Measurements from ENCODE around the gene ZNRF3. TPM values are rescaled to one million over a fixed set of nuclear protein-coding genes. Genes with fewer than 3 reads are reported as not detected.
A peak's percentile ranks its signal among the peaks of the same experiment; 100 is the strongest.

The ZNRF3 gene
- total RNA-seq, 1 donor from 2014 or later, result 6.7 TPM

DNA sequence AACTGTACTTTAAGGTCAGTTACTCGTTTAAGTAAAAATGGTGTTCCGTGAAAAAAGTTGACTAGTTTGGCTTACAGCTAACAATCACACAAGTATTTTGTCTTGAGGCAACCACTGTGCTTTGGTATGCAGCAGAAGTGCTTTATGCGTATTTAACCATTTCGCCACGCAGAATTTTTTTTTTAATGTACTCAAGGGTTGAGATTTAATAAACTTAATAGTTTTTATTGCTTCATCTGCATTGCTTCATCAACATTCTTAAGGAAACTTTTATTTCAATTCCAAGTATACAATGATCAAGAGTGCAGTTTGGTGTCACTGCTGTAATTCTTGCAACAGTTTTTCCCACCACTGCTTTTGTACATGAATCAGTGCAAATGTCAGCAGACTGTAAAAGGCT, 66.4 kb downstream of the ZNRF3 start:
- TF ChIP-seq, protein P1, sequence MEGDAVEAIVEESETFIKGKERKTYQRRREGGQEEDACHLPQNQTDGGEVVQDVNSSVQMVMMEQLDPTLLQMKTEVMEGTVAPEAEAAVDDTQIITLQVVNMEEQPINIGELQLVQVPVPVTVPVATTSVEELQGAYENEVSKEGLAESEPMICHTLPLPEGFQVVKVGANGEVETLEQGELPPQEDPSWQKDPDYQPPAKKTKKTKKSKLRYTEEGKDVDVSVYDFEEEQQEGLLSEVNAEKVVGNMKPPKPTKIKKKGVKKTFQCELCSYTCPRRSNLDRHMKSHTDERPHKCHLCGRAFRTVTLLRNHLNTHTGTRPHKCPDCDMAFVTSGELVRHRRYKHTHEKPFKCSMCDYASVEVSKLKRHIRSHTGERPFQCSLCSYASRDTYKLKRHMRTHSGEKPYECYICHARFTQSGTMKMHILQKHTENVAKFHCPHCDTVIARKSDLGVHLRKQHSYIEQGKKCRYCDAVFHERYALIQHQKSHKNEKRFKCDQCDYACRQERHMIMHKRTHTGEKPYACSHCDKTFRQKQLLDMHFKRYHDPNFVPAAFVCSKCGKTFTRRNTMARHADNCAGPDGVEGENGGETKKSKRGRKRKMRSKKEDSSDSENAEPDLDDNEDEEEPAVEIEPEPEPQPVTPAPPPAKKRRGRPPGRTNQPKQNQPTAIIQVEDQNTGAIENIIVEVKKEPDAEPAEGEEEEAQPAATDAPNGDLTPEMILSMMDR (IDR thresholded peaks at IDR 0.05), result no peak
- Mint-ChIP-seq H3K4me1 (ENCODE audit: low read depth) (peaks cover 50% of the 10 kb centered on the region), H3K27me3 (ENCODE audit: low read depth) (no peaks in the 10 kb centered on the region), H3K27ac (ENCODE audit: unreplicated experiment) (peak overlapping the region; percentile 38), H3K36me3 (ENCODE audit: low read depth) (peaks cover 7% of the 10 kb centered on the region), H3K9me3 (ENCODE audit: low read depth) (peaks cover 18% of the 10 kb centered on the region), H3K4me3 (ENCODE audit: unreplicated experiment) (no peak overlapping the region)
- no peak for DNase-seq (ENCODE audit: low spot score)

DNA sequence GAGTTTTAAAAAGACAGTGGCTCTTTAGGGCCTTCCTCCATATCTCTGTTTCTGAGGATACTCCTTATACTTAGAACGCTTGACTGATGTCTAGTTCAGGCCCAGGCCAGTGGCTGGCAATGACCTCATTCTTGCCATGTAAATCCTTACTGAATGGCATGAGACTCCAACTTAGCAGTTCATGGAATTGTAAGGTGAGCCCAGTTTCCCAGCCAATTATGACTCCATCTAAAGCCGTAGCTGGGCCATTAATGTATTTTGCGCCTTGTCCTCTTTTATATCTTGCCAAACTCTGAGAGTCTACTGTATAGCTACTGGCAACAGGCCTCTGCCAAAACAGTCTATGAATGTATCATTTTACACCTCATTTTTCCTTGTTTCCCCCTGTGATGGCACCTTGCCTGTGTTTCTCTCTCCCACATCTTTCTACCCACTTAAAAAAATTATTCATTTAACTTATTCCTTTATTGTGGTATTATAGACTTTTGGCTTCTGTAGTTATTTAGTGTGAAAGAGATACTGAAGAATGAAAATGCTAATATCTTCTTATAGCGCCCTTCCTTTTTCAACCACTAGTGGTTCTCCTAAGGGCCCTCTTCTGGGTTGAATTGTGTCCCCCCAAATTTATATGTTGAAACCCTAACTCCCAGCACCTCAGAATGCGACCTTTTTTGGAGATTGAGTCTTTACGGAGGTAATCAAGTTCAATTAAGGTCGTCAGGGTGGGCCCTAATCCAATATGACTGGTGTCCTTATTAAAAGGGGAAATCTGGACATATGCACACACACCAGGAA, 67.4 kb downstream of the ZNRF3 start:
- H3K36me3 Mint-ChIP-seq (ENCODE audit: low read depth), result peaks cover 7% of the 10 kb centered on the region
- H3K4me1 Mint-ChIP-seq (ENCODE audit: low read depth), result peaks cover 50% of the 10 kb centered on the region

DNA sequence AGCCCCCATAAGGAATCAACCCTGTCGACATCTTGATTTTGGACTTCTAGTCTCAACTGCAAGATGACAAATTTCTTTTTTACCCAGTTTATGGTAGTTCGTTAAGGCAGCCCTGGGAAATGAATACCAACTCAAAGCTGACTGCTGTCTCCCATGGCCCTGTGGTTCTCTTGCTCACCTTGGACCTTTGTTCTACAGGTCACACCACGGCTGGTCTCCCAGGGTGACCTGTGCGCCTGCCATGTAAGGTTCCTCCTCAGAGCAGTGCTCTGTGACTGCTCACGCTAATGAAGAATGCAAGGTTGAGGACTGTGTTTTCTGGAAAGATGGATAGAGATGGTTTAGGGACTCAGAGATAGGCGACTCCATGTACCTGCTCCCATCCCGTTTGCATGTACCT, 68.2 kb downstream of the ZNRF3 start:
- Mint-ChIP-seq H3K4me3 (ENCODE audit: unreplicated experiment) (no peak overlapping the region), H3K9me3 (ENCODE audit: low read depth) (peaks cover 13% of the 10 kb centered on the region), H3K27ac (ENCODE audit: unreplicated experiment) (no peak overlapping the region)

More for the DNA sequence above, 67.4 kb downstream of the ZNRF3 start:
- TF ChIP-seq, protein P1 (IDR thresholded peaks at IDR 0.05), result peak; percentile 18
- peak overlapping the region; percentile 38 for H3K27ac Mint-ChIP-seq (ENCODE audit: unreplicated experiment)
- H3K9me3 Mint-ChIP-seq (ENCODE audit: low read depth), result peaks cover 18% of the 10 kb centered on the region
- no peak for DNase-seq (ENCODE audit: low spot score)
- no peak overlapping the region for H3K4me3 Mint-ChIP-seq (ENCODE audit: unreplicated experiment)
- H3K27me3 Mint-ChIP-seq (ENCODE audit: low read depth), result no peaks in the 10 kb centered on the region

GRCh38 chr22:28951969-28952521, 68.7 kb downstream of the ZNRF3 start:
- TF ChIP-seq, protein P1 (IDR thresholded peaks at IDR 0.05), result peak; percentile 73
- H3K4me1 Mint-ChIP-seq (ENCODE audit: low read depth), result peaks cover 50% of the 10 kb centered on the region
- peak overlapping the region; percentile 82 for H3K27ac Mint-ChIP-seq (ENCODE audit: unreplicated experiment)
- peak overlapping the region; percentile 10 for H3K4me3 Mint-ChIP-seq (ENCODE audit: unreplicated experiment)
- H3K36me3 Mint-ChIP-seq (ENCODE audit: low read depth), result no peaks in the 10 kb centered on the region
- no peak for DNase-seq (ENCODE audit: low spot score)
- no peaks in the 10 kb centered on the region for H3K27me3 Mint-ChIP-seq (ENCODE audit: low read depth)
- H3K9me3 Mint-ChIP-seq (ENCODE audit: low read depth), result peaks cover 8% of the 10 kb centered on the region

More for the DNA sequence above, 68.2 kb downstream of the ZNRF3 start:
- Mint-ChIP-seq H3K27me3 (ENCODE audit: low read depth) (no peaks in the 10 kb centered on the region), H3K36me3 (ENCODE audit: low read depth) (peaks cover 2% of the 10 kb centered on the region), H3K4me1 (ENCODE audit: low read depth) (peaks cover 50% of the 10 kb centered on the region)
- TF ChIP-seq, protein P1 (IDR thresholded peaks at IDR 0.05), result no peak
- DNase-seq (ENCODE audit: low spot score), result no peak

DNA sequence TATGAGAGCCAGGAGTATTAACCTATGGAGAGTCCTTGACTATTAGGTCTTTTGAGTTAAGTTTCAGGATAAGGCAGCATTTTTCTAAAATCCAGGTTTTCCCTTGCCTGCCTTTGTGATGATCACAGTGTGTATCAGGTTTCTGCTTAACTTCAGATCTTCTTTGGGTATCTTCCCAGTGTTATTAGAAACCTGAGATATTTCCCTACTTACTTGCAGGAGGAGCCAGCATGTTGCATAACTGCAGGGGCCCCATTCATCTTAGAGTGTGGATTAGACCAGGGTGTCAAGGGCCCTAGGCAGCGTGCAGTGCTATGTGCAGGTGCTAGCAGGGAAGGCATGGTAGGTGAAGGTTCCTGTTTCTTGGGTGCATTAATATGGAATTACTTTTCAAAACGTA, 69.5 kb downstream of the ZNRF3 start:
- Mint-ChIP-seq H3K27ac (ENCODE audit: unreplicated experiment) (peak overlapping the region; percentile 82), H3K4me1 (ENCODE audit: low read depth) (peaks cover 50% of the 10 kb centered on the region), H3K27me3 (ENCODE audit: low read depth) (no peaks in the 10 kb centered on the region), H3K4me3 (ENCODE audit: unreplicated experiment) (no peak overlapping the region), H3K36me3 (ENCODE audit: low read depth) (no peaks in the 10 kb centered on the region), H3K9me3 (ENCODE audit: low read depth) (peaks cover 2% of the 10 kb centered on the region)
- DNase-seq (ENCODE audit: low spot score), result no peak
- TF ChIP-seq, protein P1 (IDR thresholded peaks at IDR 0.05), result no peak

Data from chondrocyte (in vitro differentiated cells).